GM03348 (cell line): ENCODE results near the gene PTPRN2.
"Not testable (repeated sequence)": the region's sequence is repeated elsewhere in the genome, so short reads cannot be mapped to it uniquely, and the experiment has no call there.

Experiments used
- DNase-seq: peaks from one replicate; pipeline ENCODE4 v3.0.0; 2012; ENCODE audit warnings: low spot score

PTPRN2 gene

GRCh38 chr7:157711353-157711888, 876.2 kb downstream of the PTPRN2 start:
- no peak for DNase-seq

- no peak for DNase-seq
These were observed 877.2 kb downstream of the PTPRN2 start for GRCh38 chr7:157710396-157710795.

- no peak for DNase-seq
These were observed 877.9 kb downstream of the PTPRN2 start for GRCh38 chr7:157709531-157710251.

DNA sequence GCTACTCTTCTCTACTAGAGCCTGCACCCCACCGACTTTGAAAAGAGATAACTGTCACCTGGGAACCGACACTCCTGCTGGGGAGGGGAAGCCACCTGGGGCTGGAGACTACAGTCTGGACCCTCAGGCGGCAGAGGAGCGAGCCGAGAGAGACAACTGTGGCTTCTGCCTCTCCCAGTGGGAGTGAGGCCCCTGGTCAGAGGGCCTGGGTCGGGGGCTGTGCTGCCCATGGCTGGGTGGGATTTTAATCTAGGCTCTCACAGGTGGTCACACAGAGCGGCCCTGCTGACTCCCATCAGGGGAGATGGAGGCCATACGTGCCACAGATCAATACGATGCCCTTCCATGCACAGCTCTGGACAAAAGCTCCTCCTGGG, 878.7 kb downstream of the PTPRN2 start:
- no peak for DNase-seq

DNA sequence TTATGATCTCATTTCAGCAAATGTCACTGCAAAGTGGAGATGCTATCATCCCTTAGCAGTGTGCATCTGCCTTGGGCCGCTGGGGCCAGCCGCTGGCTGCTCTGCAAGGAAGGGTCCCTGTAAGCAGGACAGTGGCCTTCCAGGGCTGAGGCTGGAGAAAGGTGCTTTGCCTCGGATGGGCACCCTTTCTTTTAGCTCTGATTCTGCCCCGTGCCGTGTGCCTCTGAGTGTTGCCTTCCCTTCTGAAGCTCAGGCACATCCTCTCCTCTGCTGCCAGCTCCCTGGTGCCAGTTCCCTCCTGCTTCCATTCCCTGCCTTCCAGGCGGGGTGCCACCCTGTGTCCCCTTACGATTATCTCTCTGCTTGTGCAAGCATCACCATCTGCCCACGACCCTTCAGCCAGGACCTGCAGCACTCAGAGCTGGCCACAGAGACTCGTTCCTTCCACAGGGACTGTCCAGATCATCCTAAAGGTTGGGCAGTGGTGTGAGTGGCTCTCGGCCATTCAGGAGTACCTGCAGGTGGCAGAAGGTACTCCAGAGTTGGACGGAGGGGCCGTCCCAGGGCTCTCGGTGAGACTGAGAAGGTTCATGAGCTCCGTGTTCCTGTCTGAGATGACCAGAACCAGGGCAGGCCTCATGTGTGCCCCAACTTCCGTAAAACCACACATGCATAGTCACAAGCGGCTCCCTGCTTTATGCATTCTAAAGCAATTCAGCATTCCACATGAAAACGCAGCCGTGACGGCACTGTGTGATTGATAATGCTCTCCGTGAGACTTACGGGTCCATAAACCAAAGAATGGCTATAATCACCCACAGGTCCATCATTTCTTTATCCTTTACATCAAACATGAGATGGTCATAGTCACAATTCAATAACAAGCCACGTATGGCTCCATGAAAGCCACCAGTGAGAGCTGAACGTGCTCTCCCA, 879.4 kb downstream of the PTPRN2 start:
- DNase-seq: no peak

- DNase-seq: no peak
These were observed 883.3 kb downstream of the PTPRN2 start for GRCh38 chr7:157704365-157704764.

GRCh38 chr7:157703534-157704195, 884.0 kb downstream of the PTPRN2 start:
- no peak for DNase-seq

DNA sequence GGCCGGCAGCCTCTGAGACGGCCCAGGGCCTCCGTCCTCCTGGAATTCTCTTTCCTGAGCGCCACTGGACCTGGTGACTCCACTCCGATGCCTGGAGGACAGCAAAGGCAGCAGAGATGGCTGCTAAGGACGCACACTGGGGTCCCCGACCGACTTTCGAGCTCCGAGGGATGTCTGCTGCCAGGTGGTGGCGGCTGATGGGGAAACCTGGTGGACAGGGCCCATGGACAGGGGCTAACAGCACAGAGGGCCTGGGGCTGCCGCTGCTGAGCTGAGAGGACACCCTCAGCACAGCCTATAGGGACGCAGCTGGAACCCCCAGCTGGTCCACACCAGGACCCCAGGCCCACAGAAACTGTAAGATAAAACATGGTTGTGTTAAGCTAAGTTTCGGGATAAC, 884.5 kb downstream of the PTPRN2 start:
- no peak for DNase-seq

DNA sequence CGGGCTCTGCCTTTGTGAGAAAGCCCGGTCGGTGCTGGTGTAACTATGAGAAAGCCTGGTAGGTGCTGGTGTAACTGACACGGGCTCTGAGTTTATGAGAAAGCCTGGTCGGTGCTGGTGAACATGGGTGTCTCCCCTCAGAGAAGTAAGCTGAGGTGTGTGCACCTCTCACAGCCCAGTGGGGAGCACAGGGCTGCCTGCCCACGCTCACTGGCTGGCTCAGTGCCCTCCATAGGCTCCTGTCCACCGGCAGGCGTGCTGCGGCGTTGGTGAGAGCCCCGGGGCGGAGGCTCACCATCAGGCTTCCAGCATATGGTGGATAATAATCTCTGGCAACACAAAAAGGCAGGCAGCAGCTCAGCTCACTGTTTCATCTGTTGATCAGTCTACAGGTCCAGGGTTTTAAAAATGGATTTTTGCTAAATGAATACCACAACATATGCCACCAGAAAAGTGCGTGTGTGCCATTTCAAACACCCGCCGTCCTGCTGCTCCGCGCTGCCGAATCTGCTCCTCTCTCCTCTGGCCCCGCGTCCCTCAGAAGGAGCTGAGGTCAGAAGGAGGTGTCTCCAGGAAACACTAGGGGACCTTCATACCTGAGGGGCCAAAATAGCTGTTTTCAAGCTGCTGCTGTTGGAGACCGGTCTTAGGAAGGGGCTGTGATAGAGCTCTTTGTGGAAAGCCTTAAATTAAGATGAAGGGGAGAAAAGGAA, 885.2 kb downstream of the PTPRN2 start:
- DNase-seq: no peak

DNA sequence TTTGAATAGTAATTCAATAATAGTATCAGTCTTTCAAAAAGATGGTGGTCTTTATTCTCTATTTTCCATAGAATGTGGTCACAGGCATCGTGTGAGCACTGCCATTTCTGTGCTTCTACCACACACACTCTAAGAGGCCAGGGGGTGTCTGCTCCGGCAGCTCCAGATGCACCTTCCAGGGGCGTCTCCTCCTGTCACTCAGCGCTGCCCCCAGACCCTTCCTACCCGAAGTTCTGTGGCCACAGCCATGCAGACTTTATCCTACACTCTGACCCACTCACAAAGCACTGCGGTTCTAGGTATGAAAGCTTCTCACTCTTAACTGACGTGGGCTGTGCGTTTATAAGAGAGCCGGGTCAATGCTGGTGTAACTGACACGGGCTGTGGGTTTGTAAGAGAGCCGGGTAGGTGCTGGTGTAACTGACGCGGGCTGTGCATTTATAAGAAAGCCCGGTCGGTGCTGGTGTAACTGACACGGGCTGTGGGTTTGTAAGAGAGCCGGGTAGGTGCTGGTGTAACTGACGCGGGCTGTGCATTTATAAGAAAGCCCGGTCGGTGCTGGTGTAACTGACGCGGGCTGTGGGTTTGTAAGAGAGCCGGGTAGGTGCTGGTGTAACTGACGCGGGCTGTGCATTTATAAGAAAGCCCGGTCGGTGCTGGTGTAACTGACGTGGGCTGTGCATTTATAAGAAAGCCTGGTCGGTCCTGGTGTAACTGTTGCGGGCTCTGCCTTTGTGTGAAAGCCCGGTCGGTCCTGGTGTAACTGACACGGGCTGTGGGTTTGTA, 886.0 kb downstream of the PTPRN2 start:
- not testable (repeated sequence) for DNase-seq

- DNase-seq: no peak
These were observed 887.2 kb downstream of the PTPRN2 start for GRCh38 chr7:157700231-157701005.

GRCh38 chr7:157699357-157700013, 888.1 kb downstream of the PTPRN2 start:
- DNase-seq: no peak

- not testable (repeated sequence) for DNase-seq
These were observed 890.3 kb downstream of the PTPRN2 start for GRCh38 chr7:157697287-157697686.

- DNase-seq: not testable (repeated sequence)
These were observed 892.0 kb downstream of the PTPRN2 start for GRCh38 chr7:157695609-157696008.

- no peak for DNase-seq
These were observed 893.3 kb downstream of the PTPRN2 start for GRCh38 chr7:157694376-157694665.

- DNase-seq: no peak
These were observed 893.9 kb downstream of the PTPRN2 start for GRCh38 chr7:157693521-157694375.

- no peak for DNase-seq
These were observed 894.5 kb downstream of the PTPRN2 start for GRCh38 chr7:157693071-157693520.

DNA sequence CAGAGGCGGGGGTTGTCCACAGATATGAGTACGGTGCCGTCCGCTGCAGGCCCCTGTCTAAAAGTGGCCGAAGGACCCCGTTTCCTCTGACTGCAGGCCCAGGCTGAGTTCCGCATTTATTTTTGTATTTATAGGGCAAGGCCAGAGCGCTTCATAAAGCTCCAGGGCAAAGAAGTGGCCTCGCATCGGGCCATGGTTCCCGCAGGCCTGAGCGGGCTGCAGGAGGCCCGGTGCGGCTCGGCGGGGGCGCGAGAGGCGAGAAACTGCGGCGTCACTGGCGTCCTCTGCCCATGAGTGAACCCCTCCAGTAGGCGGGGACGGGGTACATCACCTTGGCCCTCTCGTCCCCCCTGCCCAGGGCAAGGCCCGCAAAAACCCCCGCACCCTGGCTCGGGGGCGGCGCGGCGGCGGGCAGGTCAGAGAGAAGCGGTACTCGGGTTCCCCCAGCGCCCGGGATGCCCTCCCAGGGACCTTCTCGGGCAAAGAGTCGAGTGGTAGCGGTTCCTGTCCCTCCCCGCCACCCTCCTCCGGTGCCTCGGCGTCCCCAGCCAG, 895.1 kb downstream of the PTPRN2 start:
- no peak for DNase-seq
